Measurements from ENCODE around the gene AAK1. TPM values are rescaled to one million over a fixed set of nuclear protein-coding genes. Genes with fewer than 3 reads are reported as not detected.
"Not testable (repeated sequence)": the region's sequence is repeated elsewhere in the genome, so short reads cannot be mapped to it uniquely, and the experiment has no call there.

AAK1 gene
- polyA plus RNA-seq, 4 donors = 8.7 to 36.5 (median 16.7) TPM

DNA sequence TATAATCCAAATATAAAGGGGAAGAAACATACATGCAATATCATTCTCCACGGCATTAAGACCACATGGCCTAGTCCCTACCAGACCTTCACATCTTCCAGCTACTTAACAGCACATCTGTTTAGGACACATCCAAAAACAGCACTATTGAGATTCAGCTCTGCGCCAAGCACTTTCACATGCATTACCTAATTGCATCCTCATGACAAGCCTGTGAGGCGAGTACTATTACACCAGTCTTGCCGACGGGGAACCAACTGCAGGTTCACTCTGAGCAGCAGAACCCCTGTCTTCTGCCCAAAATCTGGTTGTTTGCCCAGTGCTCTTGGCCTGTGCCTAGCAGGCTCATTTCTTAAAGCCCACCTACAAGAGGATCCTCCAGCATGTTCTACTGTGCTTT lies 66.7 kb downstream of the AAK1 start:
- Histone ChIP-seq H3K4me3 (ENCODE audit: low read depth in 1 of 3, low read length in 3 of 3) (no peak overlapping the region), H3K4me1 (ENCODE audit: control insufficient read depth in 3 of 3, insufficient read depth in 2 of 3, low read depth in 1 of 3, low read length in 2 of 3) (peaks cover 0 to 5% (median 0%) of the 10 kb centered on the region in 3 donors), H3K36me3 (ENCODE audit: control insufficient read depth in 3 of 3, insufficient read depth in 2 of 3, low read depth in 1 of 3, low read length in 3 of 3) (peaks cover 0 to 2% (median 0%) of the 10 kb centered on the region in 3 donors), H3K27me3 (ENCODE audit: control insufficient read depth in 3 of 3, insufficient read depth in 3 of 3, low read length in 3 of 3) (no peaks in the 10 kb centered on the region), H3K9me3 (ENCODE audit: control insufficient read depth in 2 of 2, insufficient read depth in 1 of 2, low read depth in 1 of 2, low read length in 1 of 2) (no peaks in the 10 kb centered on the region), H3K27ac (ENCODE audit: low read depth in 1 of 3, low read length in 2 of 3) (no peak overlapping the region)
- 88 to 99% (median 95%) methylated on average over 5 of the region's 5 CpGs for WGBS, 3 donors
- DNase-seq (no peak), FAIRE-seq (no peak)

DNA sequence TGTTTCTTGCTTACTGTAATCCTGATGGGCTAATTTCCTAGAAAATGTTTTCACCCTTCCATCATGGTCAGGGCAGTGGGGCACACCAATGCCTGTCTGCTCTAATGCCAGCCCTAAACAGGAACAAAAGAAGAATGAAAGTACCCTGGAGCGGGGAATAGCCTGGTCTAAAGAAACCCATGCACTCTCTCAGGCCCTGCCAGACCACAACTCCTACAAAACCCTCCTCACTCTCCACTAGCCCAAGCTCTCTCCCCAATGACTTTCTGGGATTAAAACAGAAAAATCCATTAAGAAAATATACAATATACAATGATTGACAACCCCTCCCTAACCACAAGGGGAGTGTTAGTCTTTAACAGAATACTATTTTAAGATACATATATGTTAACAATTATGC lies 67.6 kb downstream of the AAK1 start:
- FAIRE-seq (no peak), DNase-seq (no peak)
- no peak overlapping the region for H3K4me3 ChIP-seq (ENCODE audit: low read depth in 1 of 3, low read length in 3 of 3)
- H3K4me1 ChIP-seq (ENCODE audit: control insufficient read depth in 3 of 3, insufficient read depth in 2 of 3, low read depth in 1 of 3, low read length in 2 of 3) = peaks cover 0 to 3% (median 0%) of the 10 kb centered on the region in 3 donors
- no peak overlapping the region for H3K27ac ChIP-seq (ENCODE audit: low read depth in 1 of 3, low read length in 2 of 3)
- H3K9me3 ChIP-seq (ENCODE audit: control insufficient read depth in 2 of 2, insufficient read depth in 1 of 2, low read depth in 1 of 2, low read length in 1 of 2) = no peaks in the 10 kb centered on the region
- H3K36me3 ChIP-seq (ENCODE audit: control insufficient read depth in 3 of 3, insufficient read depth in 2 of 3, low read depth in 1 of 3, low read length in 3 of 3) = peaks cover 0 to 2% (median 0%) of the 10 kb centered on the region in 3 donors
- 92 to 95% (median 95%) methylated on average over 1 of the region's 1 CpG for WGBS, 3 donors
- no peaks in the 10 kb centered on the region for H3K27me3 ChIP-seq (ENCODE audit: control insufficient read depth in 3 of 3, insufficient read depth in 3 of 3, low read length in 3 of 3)

DNA sequence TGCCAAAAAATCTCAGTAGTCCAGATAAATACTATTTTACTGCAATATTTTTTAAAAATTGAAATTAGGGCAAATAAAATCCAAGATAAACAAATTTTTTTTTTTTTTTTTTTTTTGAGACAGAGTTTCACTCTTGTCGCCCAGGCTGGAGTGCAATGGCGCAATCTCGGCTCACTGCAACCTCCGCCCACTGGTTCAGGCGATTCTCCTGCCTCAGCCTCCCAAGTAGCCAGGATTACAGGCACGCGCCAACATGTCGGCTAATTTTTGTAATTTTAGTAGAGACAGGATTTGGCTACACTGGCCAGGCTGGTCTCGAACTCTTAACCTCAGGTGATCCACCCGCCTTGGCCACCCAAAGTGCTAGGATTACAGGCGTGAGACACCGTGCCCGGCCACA lies 68.2 kb downstream of the AAK1 start:
- 95 to 98% (median 96%) methylated on average over 13 of the region's 13 CpGs for WGBS, 3 donors
- not testable (repeated sequence) for H3K4me1 ChIP-seq (ENCODE audit: control insufficient read depth in 3 of 3, insufficient read depth in 2 of 3, low read depth in 1 of 3, low read length in 2 of 3); H3K27me3 ChIP-seq (ENCODE audit: control insufficient read depth in 3 of 3, insufficient read depth in 3 of 3, low read length in 3 of 3); H3K4me3 ChIP-seq (ENCODE audit: low read depth in 1 of 3, low read length in 3 of 3); FAIRE-seq; H3K36me3 ChIP-seq (ENCODE audit: control insufficient read depth in 3 of 3, insufficient read depth in 2 of 3, low read depth in 1 of 3, low read length in 3 of 3); H3K27ac ChIP-seq (ENCODE audit: low read depth in 1 of 3, low read length in 2 of 3); H3K9me3 ChIP-seq (ENCODE audit: control insufficient read depth in 2 of 2, insufficient read depth in 1 of 2, low read depth in 1 of 2, low read length in 1 of 2); DNase-seq

DNA sequence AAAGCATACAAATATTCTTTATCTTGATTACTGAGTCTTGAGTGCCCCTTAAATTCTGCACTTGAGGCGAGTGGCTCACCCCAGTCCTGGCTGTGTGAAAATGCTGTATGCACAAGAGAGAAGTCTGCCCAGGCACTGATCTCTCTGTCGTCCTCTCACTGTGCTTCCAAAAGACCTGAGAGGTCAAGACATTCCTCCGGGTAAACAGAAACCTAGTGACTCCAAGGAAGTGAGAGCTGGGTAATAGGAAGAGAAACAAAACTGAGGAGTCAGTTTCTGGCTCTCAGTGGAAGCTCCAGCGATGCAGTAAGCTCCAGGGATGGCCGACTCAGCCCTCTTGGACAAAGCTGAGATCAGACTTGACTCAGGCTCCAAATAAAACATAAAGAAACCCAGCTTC lies 70.9 kb downstream of the AAK1 start:
- Histone ChIP-seq H3K27ac (ENCODE audit: low read depth in 1 of 3, low read length in 2 of 3) (no peak overlapping the region), H3K9me3 (ENCODE audit: control insufficient read depth in 2 of 2, insufficient read depth in 1 of 2, low read depth in 1 of 2, low read length in 1 of 2) (no peaks in the 10 kb centered on the region), H3K36me3 (ENCODE audit: control insufficient read depth in 3 of 3, insufficient read depth in 2 of 3, low read depth in 1 of 3, low read length in 3 of 3) (peaks cover 0 to 2% (median 0%) of the 10 kb centered on the region in 3 donors), H3K27me3 (ENCODE audit: control insufficient read depth in 3 of 3, insufficient read depth in 3 of 3, low read length in 3 of 3) (no peaks in the 10 kb centered on the region), H3K4me3 (ENCODE audit: low read depth in 1 of 3, low read length in 3 of 3) (no peak overlapping the region), H3K4me1 (ENCODE audit: control insufficient read depth in 3 of 3, insufficient read depth in 2 of 3, low read depth in 1 of 3, low read length in 2 of 3) (peaks cover 0 to 5% (median 2%) of the 10 kb centered on the region in 3 donors)
- FAIRE-seq = no peak
- WGBS, 3 donors = 67 to 86% (median 80%) methylated on average over 5 of the region's 5 CpGs
- DNase-seq = no peak

DNA sequence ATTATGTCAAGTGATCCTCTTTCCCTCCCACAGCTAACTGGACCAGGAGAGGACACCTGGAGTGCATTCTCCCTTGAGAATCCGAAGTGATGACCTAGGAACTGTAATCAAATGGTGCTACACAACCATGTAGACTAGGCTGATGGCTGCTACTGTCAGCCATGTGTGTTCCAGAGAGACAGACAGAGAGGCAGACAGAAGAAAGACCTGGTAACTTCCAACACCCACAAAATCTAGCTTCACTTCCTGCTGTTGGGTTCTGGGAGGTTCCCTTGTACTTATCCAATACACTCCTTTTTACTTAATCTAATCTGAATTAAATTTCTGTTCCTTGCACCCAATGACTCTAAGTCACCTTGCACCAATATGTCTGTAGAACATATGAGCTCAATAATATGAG lies 72.3 kb downstream of the AAK1 start:
- WGBS, 3 donors = 84 to 93% (median 88%) methylated on average over 1 of the region's 1 CpG
- Histone ChIP-seq H3K9me3 (ENCODE audit: control insufficient read depth in 2 of 2, insufficient read depth in 1 of 2, low read depth in 1 of 2, low read length in 1 of 2) (no peaks in the 10 kb centered on the region), H3K27me3 (ENCODE audit: control insufficient read depth in 3 of 3, insufficient read depth in 3 of 3, low read length in 3 of 3) (no peaks in the 10 kb centered on the region), H3K36me3 (ENCODE audit: control insufficient read depth in 3 of 3, insufficient read depth in 2 of 3, low read depth in 1 of 3, low read length in 3 of 3) (peaks cover 0 to 2% (median 0%) of the 10 kb centered on the region in 3 donors), H3K27ac (ENCODE audit: low read depth in 1 of 3, low read length in 2 of 3) (no peak overlapping the region), H3K4me3 (ENCODE audit: low read depth in 1 of 3, low read length in 3 of 3) (no peak overlapping the region), H3K4me1 (ENCODE audit: control insufficient read depth in 3 of 3, insufficient read depth in 2 of 3, low read depth in 1 of 3, low read length in 2 of 3) (peaks cover 2 to 5% (median 2%) of the 10 kb centered on the region in 3 donors)
- no peak for FAIRE-seq
- no peak for DNase-seq

DNA sequence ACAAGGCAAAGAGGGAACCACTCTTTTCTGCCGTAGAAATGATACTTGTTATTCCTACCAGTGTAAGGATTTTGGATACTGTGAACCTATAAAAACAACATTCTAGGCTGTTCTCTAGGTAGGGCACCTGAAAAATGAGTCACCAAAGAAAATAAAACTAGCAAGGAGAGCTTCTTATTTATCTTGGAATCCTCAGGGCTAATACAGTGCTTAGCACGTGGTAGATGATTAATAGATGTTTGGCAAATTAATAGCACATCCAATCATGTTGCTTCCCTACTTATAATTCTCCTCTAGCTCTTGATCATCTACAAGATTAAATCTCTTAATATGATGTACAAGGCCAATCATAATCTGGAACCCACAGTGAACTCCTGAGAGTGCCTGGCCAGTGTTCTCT lies 73.1 kb downstream of the AAK1 start:
- Histone ChIP-seq H3K4me3 (ENCODE audit: low read depth in 1 of 3, low read length in 3 of 3) (no peak overlapping the region), H3K27ac (ENCODE audit: low read depth in 1 of 3, low read length in 2 of 3) (peak overlapping the region in 1 of 3 donors; percentile 42), H3K27me3 (ENCODE audit: control insufficient read depth in 3 of 3, insufficient read depth in 3 of 3, low read length in 3 of 3) (no peaks in the 10 kb centered on the region), H3K36me3 (ENCODE audit: control insufficient read depth in 3 of 3, insufficient read depth in 2 of 3, low read depth in 1 of 3, low read length in 3 of 3) (peaks cover 0 to 6% (median 0%) of the 10 kb centered on the region in 3 donors), H3K9me3 (ENCODE audit: control insufficient read depth in 2 of 2, insufficient read depth in 1 of 2, low read depth in 1 of 2, low read length in 1 of 2) (no peaks in the 10 kb centered on the region), H3K4me1 (ENCODE audit: control insufficient read depth in 3 of 3, insufficient read depth in 2 of 3, low read depth in 1 of 3, low read length in 2 of 3) (peaks cover 2 to 5% (median 2%) of the 10 kb centered on the region in 3 donors)
- FAIRE-seq (no peak), DNase-seq (peak in 1 of 2 donors; percentile 58)
- WGBS, 3 donors = 23 to 48% (median 36%) methylated on average over 2 of the region's 2 CpGs

DNA sequence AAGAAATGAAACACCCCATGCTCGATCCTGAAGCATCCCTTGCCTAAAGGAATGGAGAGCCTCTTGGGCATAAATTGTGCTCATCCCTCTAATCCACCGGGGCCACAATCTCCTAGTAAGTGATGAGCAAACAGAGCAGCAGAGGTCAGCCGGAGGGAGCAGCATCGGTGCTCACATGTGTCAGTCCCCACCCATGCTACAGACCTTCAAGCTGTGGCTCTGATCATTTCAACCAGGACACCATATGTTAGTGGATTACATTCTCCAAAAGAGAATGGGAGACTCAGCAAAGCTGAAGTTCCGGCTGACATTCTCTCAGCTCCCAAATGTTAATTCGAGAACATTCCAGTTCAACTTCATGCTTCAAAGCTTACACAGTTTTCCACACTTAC lies 75.6 kb downstream of the AAK1 start:
- 84 to 92% (median 86%) methylated on average over 6 of the region's 6 CpGs for WGBS, 3 donors
- Histone ChIP-seq H3K27ac (ENCODE audit: low read depth in 1 of 3, low read length in 2 of 3) (no peak overlapping the region), H3K27me3 (ENCODE audit: control insufficient read depth in 3 of 3, insufficient read depth in 3 of 3, low read length in 3 of 3) (no peaks in the 10 kb centered on the region), H3K9me3 (ENCODE audit: control insufficient read depth in 2 of 2, insufficient read depth in 1 of 2, low read depth in 1 of 2, low read length in 1 of 2) (no peaks in the 10 kb centered on the region), H3K4me3 (ENCODE audit: low read depth in 1 of 3, low read length in 3 of 3) (no peak overlapping the region), H3K36me3 (ENCODE audit: control insufficient read depth in 3 of 3, insufficient read depth in 2 of 3, low read depth in 1 of 3, low read length in 3 of 3) (peaks cover 0 to 8% (median 2%) of the 10 kb centered on the region in 3 donors), H3K4me1 (ENCODE audit: control insufficient read depth in 3 of 3, insufficient read depth in 2 of 3, low read depth in 1 of 3, low read length in 2 of 3) (peaks cover 2 to 11% (median 5%) of the 10 kb centered on the region in 3 donors)
- DNase-seq (no peak), FAIRE-seq (no peak)

DNA sequence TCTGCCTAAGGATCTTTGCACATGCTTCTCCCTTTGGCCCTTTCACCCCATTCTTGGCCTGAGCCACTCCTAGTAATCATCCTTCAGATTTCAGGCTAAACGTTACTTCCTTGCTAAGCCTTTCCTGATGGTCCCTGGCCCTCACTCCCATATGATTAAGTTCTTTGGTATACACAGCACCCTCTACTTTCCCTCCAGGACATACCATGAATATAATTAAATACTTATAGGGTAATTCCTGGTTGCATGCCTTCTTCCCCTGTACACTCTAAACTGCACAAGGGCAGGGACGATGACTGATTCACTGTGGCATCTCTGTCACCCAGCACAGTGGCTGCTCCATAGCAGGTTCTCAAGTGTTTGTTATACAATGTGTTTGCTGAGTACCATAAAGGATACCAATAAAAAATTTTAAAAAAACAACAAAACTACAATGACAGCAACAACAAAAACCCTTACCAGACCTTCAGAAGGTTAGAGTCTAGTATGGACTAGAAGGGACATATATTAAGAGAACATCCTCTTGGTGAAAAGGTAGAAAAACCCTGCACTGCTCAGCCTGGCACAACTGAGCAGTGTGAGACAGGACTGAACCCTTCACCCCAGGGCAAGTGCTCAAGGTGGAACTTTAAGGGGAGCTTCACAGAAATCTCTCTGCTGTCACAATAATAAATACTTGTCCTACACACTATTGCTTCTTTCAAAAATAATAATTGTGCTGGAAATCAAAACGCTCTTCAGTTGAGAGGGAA lies 76.2 kb downstream of the AAK1 start:
- peaks cover 2 to 11% (median 5%) of the 10 kb centered on the region in 3 donors for H3K4me1 ChIP-seq (ENCODE audit: control insufficient read depth in 3 of 3, insufficient read depth in 2 of 3, low read depth in 1 of 3, low read length in 2 of 3)
- DNase-seq (no peak), FAIRE-seq (no peak)
- H3K4me3 ChIP-seq (ENCODE audit: low read depth in 1 of 3, low read length in 3 of 3) = no peak overlapping the region
- H3K36me3 ChIP-seq (ENCODE audit: control insufficient read depth in 3 of 3, insufficient read depth in 2 of 3, low read depth in 1 of 3, low read length in 3 of 3) = peaks cover 0 to 6% (median 2%) of the 10 kb centered on the region in 3 donors
- WGBS, 3 donors = 68 to 79% (median 77%) methylated on average over 3 of the region's 3 CpGs
- no peaks in the 10 kb centered on the region for H3K9me3 ChIP-seq (ENCODE audit: control insufficient read depth in 2 of 2, insufficient read depth in 1 of 2, low read depth in 1 of 2, low read length in 1 of 2)
- H3K27ac ChIP-seq (ENCODE audit: low read depth in 1 of 3, low read length in 2 of 3) = no peak overlapping the region
- no peaks in the 10 kb centered on the region for H3K27me3 ChIP-seq (ENCODE audit: control insufficient read depth in 3 of 3, insufficient read depth in 3 of 3, low read length in 3 of 3)

Data from small intestine (tissue), 7 donors.